Ramos (cell line): ENCODE data around the gene SUPT4H1.
"Not testable (repeated sequence)": the region's sequence is repeated elsewhere in the genome, so short reads cannot be mapped to it uniquely, and the experiment has no call there.

Experiments used
- in situ Hi-C: fragments of 300-500 bp; cut with MboI; formaldehyde crosslinking; loops from one replicate; pipeline ENCODE4 v1.14.3; 2022; ENCODE audit warnings: low sequenced_read_pairs; ENCODE audit not compliant: unreplicated experiment

SUPT4H1 gene

GRCh38 chr17:58351831-58352595 lies at the start of gene SUPT4H1:
Gene SUPT4H1 (minus strand): TSS chr17:58352201. CDS start chr17:58352135, 66 bp downstream.
- in situ Hi-C loops, result no loop called here

DNA sequence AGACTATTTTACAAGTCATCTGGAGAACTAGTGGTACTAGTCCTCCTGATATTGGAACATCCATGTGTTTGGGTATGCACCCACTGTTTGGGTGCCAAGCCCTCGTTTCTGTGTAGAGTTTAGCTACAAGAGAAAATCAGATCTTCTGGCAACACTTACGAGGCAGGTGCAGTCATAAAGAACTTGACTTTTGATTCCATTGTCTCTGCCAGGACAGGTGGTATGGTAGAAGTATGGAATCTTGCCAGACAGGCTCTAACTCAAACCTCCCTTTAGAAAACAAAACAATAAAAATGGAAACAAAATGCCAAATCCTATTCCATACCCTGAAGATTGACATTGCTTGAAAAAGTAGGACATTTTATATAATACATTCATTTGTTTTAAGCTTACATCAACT lies 49.3 kb upstream of the SUPT4H1 start:
- in situ Hi-C loops, result no loop called here

DNA sequence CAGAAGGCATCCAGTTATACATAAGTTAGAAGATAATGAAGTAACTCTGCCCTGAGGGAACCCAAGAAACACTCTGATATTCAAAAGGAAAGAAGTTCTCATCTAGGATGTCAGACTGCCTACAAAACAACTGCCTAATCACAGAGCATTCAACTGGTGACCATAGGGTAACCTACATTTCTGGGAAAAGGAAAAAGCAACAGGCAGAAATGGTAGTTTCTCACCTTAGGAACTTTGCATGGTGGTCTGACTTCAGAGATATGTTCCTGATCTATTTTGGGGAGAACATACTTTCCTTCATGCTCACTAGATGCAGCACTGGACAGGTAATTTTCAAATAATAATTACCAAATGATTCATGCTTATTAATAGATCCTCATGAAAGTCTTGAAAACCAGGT lies 48.8 kb upstream of the SUPT4H1 start:
- in situ Hi-C loops, result no loop called here

DNA sequence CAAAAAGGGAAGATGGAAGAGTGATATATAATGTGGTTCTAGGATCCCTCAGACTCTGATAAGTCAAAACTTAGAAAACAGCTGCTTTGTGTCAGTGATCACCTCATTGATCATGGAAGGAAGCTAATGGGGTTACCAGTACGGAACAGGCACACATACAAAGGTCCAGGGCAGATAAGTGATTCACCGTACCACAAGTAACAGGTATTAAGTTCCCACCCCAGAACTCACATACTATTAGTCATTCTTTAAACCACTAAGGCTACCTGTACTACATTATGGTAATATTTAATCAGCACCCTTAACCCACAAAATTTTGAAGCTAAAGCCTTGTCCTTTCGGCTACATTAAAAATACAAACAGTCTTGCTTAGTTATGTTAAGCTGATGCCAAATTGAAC lies 48.0 kb upstream of the SUPT4H1 start:
- in situ Hi-C loops, result no loop called here

DNA sequence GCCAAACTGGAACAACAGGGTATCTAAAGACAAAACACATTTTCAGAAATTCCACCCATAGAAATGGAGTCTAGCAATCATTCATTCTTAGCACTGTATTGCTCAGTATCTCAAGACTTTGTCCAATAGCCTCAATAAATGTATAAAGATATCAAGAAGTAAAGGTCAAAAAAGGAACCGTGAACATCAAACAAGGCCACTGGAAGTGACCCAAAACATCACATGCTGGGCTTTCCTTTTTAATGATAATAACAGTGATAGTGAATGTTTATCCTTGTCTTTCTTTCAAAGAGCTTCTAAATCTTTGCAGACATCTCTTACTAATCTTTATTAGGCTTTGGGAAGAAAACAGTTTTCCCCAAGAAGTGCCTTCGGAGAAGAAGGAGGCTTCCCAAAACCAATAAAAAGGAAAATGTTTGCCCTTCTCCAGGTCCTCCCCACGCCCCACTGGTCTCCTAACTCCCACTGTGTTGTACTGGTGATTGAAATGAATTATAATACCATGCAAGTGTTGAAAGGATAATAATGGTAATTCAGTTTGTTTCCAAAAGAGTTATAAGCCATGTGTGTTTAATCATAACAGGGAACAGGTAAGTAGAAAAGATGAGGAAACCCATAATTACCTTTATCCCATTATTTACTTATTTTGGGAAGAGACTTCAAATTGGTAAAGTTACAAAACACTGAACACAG lies 46.7 kb upstream of the SUPT4H1 start:
- in situ Hi-C loops, result no loop called here

- in situ Hi-C loops, result not testable (repeated sequence)
Measured at GRCh38 chr17:58397421-58397820, 45.4 kb upstream of the SUPT4H1 start.

- in situ Hi-C loops, result no loop called here
Measured at GRCh38 chr17:58396173-58396572, 44.2 kb upstream of the SUPT4H1 start.

DNA sequence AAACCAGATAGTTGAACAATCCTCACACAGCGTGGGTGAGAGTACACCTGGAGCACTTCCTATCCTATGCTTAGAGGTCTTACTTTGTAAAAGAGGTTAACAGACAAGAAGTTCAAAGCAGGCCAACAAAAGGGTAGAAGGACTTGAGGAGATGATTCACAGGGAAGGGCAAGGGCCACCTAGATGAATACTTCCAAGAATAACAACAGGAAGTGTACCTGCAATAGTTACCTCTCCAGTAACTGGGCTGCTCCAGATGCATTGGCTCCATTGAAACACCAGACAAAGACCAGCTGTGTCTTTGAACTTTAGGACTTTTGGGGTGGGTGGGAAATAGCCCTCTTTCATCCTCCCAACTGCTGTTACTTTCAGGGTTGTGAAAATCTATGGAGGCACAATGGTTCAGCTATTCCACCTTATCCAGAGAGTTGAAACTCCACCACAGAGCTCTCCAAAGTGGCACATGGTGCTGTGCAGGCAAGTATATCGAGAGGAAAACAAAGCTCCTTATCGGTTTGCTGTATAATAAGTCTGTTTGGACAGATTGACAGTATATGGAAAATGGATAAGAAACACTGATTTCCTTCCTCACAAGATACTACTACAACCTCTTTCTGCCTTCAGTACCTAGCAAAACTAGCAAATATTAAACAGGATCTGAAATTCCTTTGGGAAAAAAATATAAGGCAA lies 42.7 kb upstream of the SUPT4H1 start:
- in situ Hi-C loops, result no loop called here

DNA sequence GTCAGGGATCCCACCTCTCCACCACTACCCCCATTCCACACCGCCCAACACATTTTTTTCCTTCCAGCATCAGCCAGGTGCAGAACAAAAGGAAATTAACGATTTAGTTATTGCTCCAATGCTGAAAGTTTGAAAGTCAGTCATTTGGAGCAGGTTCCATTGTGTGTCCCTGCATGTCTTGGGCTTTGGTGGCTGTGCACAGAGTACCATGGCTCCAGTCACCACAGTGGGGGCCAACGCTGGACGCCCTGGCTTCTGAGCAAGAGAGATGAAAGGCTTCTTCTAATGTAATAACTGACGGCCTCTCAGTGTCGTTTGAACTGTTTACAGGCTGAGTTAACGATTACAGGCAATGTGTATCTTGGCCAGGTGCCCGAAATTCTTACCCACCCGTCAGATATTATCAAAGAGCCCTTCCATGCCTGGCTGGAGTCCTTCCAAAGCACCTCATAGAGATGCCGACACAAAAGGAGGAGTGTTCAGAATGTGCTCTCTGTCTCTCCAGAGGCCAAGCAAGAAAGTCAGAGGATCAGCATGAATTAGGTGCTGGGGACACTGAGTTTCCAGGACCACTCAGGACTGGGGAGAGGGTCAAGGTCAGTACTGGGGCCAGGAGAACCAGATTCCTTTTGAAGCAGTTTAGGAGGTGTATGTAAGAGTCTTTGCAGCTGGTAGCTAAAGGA lies 39.4 kb upstream of the SUPT4H1 start:
- in situ Hi-C loops, result no loop called here

DNA sequence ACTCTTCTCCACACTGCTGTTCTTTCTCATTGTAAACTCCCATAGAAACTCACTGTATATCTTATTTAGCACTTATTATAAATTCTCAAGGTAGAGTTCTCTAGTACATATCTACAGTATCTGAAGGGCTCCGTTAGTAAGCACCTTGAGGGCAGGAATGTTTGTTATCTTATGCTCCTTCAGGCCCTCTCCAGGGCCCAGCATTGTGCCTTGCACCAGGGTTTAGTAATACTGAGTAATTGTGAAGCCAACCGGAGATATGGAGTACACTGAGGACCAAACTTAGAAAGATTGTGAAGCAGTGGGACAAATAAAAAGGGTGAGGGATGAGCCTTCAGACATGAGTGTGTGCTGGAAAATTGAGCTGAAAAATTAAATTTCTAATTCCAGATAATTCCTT lies 38.9 kb upstream of the SUPT4H1 start:
- in situ Hi-C loops, result no loop called here

- in situ Hi-C loops, result no loop called here
Measured at GRCh38 chr17:58388302-58389190, 36.5 kb upstream of the SUPT4H1 start.

DNA sequence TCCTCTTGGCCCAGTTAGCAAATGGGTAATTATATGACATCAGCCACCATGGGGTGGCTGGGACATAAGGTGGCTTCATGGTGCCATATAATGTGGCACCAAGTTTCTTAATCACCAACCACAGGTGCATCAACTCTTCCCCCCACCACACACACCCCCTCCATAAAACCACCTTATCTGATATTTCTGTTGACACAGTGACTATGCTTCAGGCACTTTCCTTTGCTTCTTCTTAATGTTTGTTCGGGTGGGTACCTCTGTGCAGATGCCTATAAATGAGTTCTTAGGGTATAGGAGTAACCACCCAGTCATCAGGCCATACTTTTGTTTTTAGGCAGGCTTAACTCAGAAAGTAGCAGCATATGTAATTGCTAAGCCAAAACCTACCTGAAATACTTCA lies 35.8 kb upstream of the SUPT4H1 start:
- in situ Hi-C loops, result no loop called here

GRCh38 chr17:58386708-58387107 lies 34.7 kb upstream of the SUPT4H1 start:
- in situ Hi-C loops, result no loop called here

DNA sequence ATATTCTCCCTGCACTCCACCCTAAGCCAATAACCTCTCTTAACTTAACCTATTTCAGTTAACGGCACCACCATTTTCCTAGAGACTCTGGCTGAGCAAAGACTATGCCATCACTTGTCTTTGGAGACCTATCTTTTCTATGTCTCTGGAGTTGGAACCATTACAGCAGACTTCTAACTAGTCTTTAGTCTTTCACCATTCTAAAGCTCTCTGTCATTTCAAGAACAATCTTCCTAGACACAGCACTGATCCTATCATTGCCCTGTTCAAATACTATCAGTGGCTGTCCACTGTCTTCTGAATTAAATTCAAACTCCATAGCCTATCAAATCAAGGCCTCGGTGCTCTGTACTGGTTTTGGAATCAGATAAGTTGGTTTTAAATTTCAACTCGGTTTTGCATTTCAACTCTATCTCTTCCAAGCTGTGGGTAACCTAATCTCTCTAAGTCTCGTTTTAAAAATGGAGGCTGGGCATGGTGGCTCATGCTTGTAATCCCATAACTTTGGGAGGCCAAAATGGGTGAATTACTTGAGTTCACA lies 33.4 kb upstream of the SUPT4H1 start:
- in situ Hi-C loops, result no loop called here

GRCh38 chr17:58384897-58385296 lies 32.9 kb upstream of the SUPT4H1 start:
- in situ Hi-C loops, result no loop called here

DNA sequence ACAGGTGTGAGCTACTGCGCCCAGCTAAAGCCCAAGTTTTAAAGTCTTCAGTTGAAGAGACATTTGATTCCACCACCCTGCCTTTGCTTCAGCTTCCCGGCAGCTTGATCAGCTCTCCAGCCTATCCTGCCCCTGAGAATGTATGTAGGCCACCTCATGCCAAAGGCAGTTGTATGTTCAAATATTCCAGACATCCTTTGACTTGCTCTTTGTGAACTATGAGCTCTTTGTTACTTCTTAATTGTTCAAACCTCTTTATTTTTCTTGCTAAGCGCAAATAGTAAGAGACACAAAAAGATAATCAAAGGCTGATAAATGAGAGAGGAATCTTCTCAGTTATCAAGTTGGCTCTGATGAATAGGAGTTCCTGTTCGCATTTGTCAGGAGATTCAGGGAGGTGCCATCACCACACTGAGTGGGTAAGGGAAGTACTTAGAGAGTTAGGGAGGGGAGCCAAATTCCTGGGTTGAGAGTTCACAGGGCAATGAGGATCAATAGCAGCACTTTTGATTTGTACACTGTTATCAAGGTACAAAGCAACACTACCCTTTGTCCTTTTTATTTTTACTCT lies 32.0 kb upstream of the SUPT4H1 start:
- in situ Hi-C loops, result no loop called here

DNA sequence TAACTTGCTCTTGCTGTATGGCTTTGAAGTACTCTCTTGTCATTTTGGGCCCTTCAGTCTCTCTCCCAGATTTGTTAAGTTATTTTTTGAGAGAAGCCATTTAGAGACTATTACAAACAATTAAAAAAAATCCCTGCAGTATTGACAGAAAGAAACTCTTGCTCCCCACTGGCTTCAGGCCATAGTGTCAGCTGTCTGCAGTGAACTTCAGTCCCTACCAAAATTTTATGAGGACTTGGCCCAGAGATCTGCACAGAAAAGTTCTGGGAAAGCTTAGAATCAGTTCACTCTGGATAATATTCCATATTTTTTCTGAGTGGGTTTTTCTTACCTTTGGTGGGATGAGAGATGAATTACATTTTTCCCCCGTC lies 30.9 kb upstream of the SUPT4H1 start:
- in situ Hi-C loops, result no loop called here

DNA sequence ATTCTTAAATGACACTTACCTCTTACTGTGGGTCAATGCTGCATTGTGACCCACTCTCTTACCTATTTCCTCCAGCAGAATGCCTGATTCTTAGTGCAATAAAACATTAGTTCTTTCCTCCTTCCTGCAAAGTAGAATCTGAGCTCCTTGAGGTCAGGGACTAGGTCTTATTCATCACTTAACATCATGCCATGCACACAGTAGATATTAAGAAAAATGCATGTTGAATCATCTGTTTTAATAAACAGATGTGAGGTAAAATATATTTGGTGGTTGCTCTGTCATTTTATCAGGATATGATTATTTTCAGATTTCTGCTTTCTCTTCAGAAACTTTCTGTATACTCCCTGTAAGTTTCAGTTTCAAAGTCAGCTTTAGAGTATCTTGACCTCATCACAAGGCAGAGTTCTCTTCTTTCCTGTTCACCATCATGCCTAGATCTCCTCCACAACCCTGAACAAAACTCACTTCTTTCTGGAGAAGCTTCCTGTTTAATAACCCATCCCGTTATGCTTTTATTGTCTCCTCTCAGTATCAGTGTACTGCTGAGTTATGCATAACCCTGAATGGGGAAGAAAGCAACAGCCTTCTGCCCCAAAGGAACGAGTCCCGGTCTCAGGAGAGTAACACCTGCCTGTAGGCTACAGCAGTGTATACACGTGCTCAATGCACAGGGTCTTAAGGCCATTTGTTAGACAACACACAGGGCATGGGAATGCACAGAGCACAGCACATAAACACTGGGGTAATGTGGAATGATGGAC lies 30.3 kb upstream of the SUPT4H1 start:
- in situ Hi-C loops, result no loop called here
